Skeletal muscle tissue (tissue), 4 donors: ENCODE measurements around the gene ASXL1. TPM values are rescaled to one million over a fixed set of nuclear protein-coding genes. Genes with fewer than 3 reads are reported as not detected.
A peak's percentile ranks its signal among the peaks of the same experiment; 100 is the strongest.

Source experiments
- H3K27ac ChIP-seq: one replicate; pipeline ENCODE4 v1.7.0; 2013; ENCODE audit warnings: mild to moderate bottlenecking, low read depth, low read length, inconsistent platforms
- H3K27me3 ChIP-seq, 3 donors: one replicate each; pipeline ENCODE4 v1.7.0; 2013; ENCODE audit warnings: low read length in 3 of 3; ENCODE audit not compliant: control insufficient read depth in 3 of 3, insufficient read depth in 3 of 3
- H3K36me3 ChIP-seq, 3 donors: one replicate each; pipeline ENCODE4 v1.7.0; 2013; ENCODE audit warnings: low read length in 3 of 3; ENCODE audit not compliant: control insufficient read depth in 3 of 3, insufficient read depth in 3 of 3
- H3K4me1 ChIP-seq, 3 donors: one replicate each; pipeline ENCODE4 v1.7.0; 2013; ENCODE audit warnings: low read length in 3 of 3, mild to moderate bottlenecking in 3 of 3; ENCODE audit not compliant: control insufficient read depth in 3 of 3, insufficient read depth in 3 of 3
- H3K4me3 ChIP-seq, 3 donors: one replicate each; pipeline ENCODE4 v1.7.0; 2013; ENCODE audit warnings: low read length in 3 of 3
- H3K9ac ChIP-seq, 3 donors: one replicate each; pipeline ENCODE4 v1.7.0; 2013; ENCODE audit warnings: low read length in 3 of 3, mild to moderate bottlenecking in 3 of 3, moderate library complexity in 2 of 3, low read depth in 1 of 3
- H3K9me3 ChIP-seq, 3 donors: one replicate each; pipeline ENCODE4 v1.7.0; 2013; ENCODE audit warnings: low read length in 3 of 3; ENCODE audit not compliant: control insufficient read depth in 3 of 3
- total RNA-seq: library from RNA; depleted of rRNA; stranded (reverse); fragments of >200 nt; gene quantifications from one replicate; pipeline ENCODE4 v1.2.3, GENCODE V29; 2014
- donor health status: Osteomylitis.

ASXL1 gene
- total RNA-seq, 1 donor from 2014 or later, result 86.1 TPM

GRCh38 chr20:32443386-32443974 lies 85.3 kb downstream of the ASXL1 start:
- Histone ChIP-seq H3K4me3 (no peak overlapping the region), H3K36me3 (peaks cover 14 to 23% (median 18%) of the 10 kb centered on the region in 3 donors), H3K27me3 (no peaks in the 10 kb centered on the region), H3K27ac (no peak overlapping the region), H3K4me1 (peaks cover 13 to 28% (median 24%) of the 10 kb centered on the region in 3 donors), H3K9me3 (no peaks in the 10 kb centered on the region), H3K9ac (no peak overlapping the region)

DNA sequence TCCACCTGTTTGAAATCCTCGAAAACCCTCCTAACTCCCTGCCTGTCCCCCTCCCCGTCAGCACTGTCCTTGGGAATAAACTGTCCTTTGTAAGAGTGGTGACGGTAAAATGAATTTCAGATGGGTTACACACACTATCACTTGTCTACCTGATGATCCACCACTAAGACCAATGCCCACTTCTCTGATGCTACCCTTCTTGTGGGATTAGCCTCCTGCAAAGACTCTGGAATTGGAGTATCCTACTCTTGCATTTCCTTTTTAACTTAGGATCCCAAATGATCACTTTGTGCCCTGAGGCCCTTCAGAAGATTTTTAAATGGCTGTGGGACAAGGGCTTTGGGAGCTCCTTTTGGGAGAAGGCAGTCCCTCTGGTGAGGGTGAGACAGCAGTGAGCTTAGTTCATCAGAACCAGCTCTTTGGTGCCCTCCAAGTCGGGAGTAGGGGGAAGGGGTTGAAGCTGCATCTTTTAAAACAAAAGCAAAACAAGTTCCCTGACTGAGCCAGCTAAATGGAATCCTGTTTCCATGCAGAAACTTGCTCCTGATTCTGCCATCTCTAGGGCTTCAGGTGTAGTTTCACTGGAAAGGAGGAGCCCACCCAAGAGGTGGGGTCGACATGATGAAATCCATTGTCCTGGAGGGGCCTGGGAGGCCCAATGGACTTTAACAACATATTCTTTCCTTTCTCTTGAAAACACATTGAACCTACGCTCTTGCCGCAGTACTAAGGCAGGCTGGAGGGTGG lies 86.5 kb downstream of the ASXL1 start:
- H3K27me3 ChIP-seq, result no peaks in the 10 kb centered on the region
- H3K9ac ChIP-seq, result no peak overlapping the region
- H3K9me3 ChIP-seq, result no peaks in the 10 kb centered on the region
- peaks cover 8 to 17% (median 14%) of the 10 kb centered on the region in 3 donors for H3K36me3 ChIP-seq
- H3K27ac ChIP-seq, result no peak overlapping the region
- H3K4me3 ChIP-seq, result no peak overlapping the region
- H3K4me1 ChIP-seq, result peaks cover 20 to 25% (median 24%) of the 10 kb centered on the region in 3 donors

- Histone ChIP-seq H3K4me3 (no peak overlapping the region), H3K27me3 (no peaks in the 10 kb centered on the region), H3K9me3 (no peaks in the 10 kb centered on the region), H3K4me1 (peaks cover 27 to 33% (median 29%) of the 10 kb centered on the region in 3 donors), H3K9ac (peak overlapping the region in 1 of 3 donors; percentile 33), H3K27ac (no peak overlapping the region), H3K36me3 (peaks cover 7 to 13% (median 8%) of the 10 kb centered on the region in 3 donors)
Measured at GRCh38 chr20:32445539-32446273, 87.6 kb downstream of the ASXL1 start.

DNA sequence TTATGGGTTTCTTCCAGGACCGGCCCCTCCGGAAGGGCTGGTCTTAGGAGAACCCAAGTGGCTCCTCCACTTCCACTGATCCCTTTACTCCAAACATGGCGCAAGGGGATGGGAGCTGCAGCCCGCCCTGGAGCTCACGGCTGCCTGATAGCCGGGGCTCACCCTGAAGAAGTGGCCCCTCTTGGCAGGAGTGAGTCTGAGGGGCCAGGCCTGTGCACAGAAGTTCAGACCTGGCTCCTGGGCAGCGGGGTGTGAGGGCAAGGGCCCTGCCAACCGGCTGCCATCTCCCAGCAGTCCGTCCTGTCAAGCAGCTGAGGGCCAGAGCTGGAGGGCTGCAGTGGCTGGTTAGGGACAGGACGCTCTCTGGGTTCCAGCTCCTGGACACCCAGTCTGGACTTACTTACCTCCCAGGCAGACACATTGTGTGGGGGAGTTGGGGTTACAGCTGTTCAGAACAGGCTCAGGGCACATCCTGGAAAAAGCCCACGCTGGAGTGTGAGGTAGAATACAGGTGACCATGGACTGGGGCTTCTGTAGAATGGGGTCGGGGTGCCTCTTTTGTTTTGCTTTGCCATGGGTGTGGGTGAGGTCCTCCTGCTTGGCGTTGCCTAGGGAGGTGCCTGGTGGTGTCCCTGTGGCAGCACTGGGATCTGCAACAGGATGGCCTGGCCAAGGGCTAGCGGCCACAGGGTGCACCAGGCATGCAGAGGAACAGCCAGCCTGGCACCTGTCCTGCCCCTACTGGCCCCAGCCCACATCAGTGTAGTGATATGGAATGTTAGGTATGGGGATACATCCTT lies 88.4 kb downstream of the ASXL1 start:
- H3K4me1 ChIP-seq, result peaks cover 29 to 41% (median 29%) of the 10 kb centered on the region in 3 donors
- H3K36me3 ChIP-seq, result peaks cover 4 to 13% (median 8%) of the 10 kb centered on the region in 3 donors
- no peak overlapping the region for H3K27ac ChIP-seq

GRCh38 chr20:32447136-32448027 lies 89.3 kb downstream of the ASXL1 start:
- Histone ChIP-seq H3K27ac (no peak overlapping the region), H3K9me3 (no peaks in the 10 kb centered on the region), H3K9ac (peak overlapping the region in 1 of 3 donors; percentile 40), H3K27me3 (no peaks in the 10 kb centered on the region), H3K36me3 (peaks cover 4 to 10% (median 8%) of the 10 kb centered on the region in 3 donors), H3K4me3 (no peak overlapping the region), H3K4me1 (peaks cover 29 to 42% (median 29%) of the 10 kb centered on the region in 3 donors)

More for the DNA sequence above, 88.4 kb downstream of the ASXL1 start:
- Histone ChIP-seq H3K9me3 (no peaks in the 10 kb centered on the region), H3K27me3 (no peaks in the 10 kb centered on the region), H3K4me3 (no peak overlapping the region), H3K9ac (peak overlapping the region in 1 of 3 donors; percentile 33)

DNA sequence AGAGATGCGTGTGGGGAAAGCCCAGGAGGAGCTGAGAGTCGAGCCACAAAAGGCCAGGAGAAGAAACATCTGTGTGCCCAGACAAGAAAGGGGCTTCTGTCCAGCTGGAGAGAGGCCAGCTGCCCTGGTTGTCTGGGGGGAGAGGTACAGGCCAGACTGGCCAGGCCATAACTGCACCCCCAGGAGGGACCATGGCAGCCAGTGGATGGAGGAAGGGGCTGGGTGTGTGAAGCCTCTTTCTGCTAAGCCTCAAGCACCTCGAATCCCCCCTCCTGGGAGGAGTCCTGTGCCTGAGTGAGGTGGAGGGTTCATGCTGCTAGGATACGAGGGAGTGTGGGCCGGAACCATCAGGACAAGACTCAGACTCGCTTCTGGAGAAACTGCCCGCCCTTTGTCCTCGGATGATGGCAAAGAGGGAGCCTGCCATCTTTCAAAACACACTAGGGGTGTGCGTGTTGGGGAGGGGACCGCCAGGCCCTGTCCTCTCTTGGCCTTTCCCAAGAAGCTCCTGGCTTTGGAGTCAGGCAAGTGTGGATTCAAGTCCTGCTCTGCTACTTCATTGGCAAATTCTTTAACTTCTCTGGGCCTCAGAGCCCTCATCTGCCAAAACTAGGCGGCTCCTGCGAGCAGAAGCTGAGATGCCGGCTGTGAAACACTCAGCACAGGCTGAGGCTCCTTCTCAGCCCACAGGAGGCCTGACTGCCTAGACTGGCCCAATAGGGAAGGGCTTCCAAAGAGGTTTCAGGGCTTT lies 90.3 kb downstream of the ASXL1 start:
- no peak overlapping the region for H3K27ac ChIP-seq
- H3K9me3 ChIP-seq, result no peaks in the 10 kb centered on the region
- peaks cover 29 to 42% (median 29%) of the 10 kb centered on the region in 3 donors for H3K4me1 ChIP-seq
- H3K27me3 ChIP-seq, result no peaks in the 10 kb centered on the region
- no peak overlapping the region for H3K4me3 ChIP-seq
- peak overlapping the region in 1 of 3 donors; percentile 16 for H3K9ac ChIP-seq
- peaks cover 0 to 11% (median 8%) of the 10 kb centered on the region in 3 donors for H3K36me3 ChIP-seq

DNA sequence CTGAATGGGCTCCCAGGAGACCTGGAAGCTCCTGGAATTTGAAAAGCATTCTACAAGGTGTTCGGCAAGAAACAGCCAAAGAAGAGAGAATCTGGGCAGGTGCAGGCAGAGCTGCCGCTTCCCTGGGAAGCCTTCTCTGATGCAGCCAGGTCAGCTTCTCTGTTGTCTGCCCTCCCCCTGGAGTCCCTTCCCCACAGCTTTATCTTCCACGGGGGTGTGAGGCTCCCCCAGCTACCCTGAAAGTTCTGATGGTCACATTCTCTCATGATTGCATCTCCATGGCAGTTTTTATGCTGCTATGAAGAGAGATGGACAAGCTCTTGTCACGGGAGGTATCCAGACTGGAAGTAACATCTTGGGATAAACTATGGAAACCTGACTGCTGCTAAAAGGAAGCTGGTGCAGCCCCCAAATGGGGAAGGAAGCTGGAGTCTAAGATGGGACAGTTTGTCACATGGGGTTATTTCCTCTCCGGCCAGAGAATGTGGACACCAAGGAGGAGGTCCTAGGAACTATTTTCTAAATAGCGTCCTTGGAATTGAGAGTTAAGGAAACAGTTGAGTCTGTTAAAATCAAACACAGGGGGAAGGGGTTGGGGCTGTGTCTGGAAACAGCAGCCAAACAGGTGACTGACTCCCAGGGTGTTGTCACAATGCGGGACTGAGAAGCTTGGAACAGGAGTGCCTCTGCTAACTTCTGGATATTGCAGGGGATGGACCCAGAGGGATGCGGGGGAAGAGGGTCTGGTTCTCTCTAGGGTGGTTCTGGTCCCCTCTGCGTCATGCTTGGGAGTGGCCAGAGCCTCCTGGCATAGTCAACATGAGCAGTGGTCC lies 91.1 kb downstream of the ASXL1 start:
- Histone ChIP-seq H3K27me3 (no peaks in the 10 kb centered on the region), H3K9me3 (no peaks in the 10 kb centered on the region), H3K27ac (no peak overlapping the region), H3K36me3 (peaks cover 0 to 11% (median 8%) of the 10 kb centered on the region in 3 donors), H3K4me1 (peaks cover 29 to 42% (median 29%) of the 10 kb centered on the region in 3 donors), H3K4me3 (no peak overlapping the region), H3K9ac (no peak overlapping the region)

- no peak overlapping the region for H3K4me3 ChIP-seq
- H3K36me3 ChIP-seq, result peaks cover 0 to 11% (median 8%) of the 10 kb centered on the region in 3 donors
- H3K9me3 ChIP-seq, result no peaks in the 10 kb centered on the region
- no peak overlapping the region for H3K9ac ChIP-seq
- H3K27ac ChIP-seq, result no peak overlapping the region
- H3K4me1 ChIP-seq, result peaks cover 29 to 42% (median 30%) of the 10 kb centered on the region in 3 donors
- H3K27me3 ChIP-seq, result no peaks in the 10 kb centered on the region
Measured at GRCh38 chr20:32449890-32450401, 91.8 kb downstream of the ASXL1 start.
